Stimulated activated CD8-positive, alpha-beta memory T cell treated with anti-CD3 and anti-CD28 coated beads, Interleukin-7, amount 100 ng/mL, for 4 hours (primary cell): ENCODE results near the gene SGMS1.

ENCODE experiments used
- DNase-seq, 2 donors: peaks; one replicate each; pipeline ENCODE4 v3.0.0-alpha.2; 2020; ENCODE audit warnings: low read depth in 2 of 2

The SGMS1 gene

GRCh38 chr10:50335397-50335796, 288.4 kb downstream of the SGMS1 start:
- no peak for DNase-seq

- DNase-seq: no peak
These were observed 289.5 kb downstream of the SGMS1 start for GRCh38 chr10:50334273-50334672.

GRCh38 chr10:50333872-50334271, 289.9 kb downstream of the SGMS1 start:
- no peak for DNase-seq

- no peak for DNase-seq
These were observed 291.5 kb downstream of the SGMS1 start for GRCh38 chr10:50332108-50332842.

GRCh38 chr10:50331486-50331885, 292.3 kb downstream of the SGMS1 start:
- no peak for DNase-seq

GRCh38 chr10:50326757-50327701, 296.7 kb downstream of the SGMS1 start:
- no peak for DNase-seq

- no peak for DNase-seq
These were observed 297.6 kb downstream of the SGMS1 start for GRCh38 chr10:50326172-50326555.

GRCh38 chr10:50325449-50326171, 298.1 kb downstream of the SGMS1 start:
- no peak for DNase-seq

GRCh38 chr10:50324680-50325393, 298.9 kb downstream of the SGMS1 start:
- no peak for DNase-seq

- DNase-seq: no peak
These were observed 299.7 kb downstream of the SGMS1 start for GRCh38 chr10:50324046-50324445.

GRCh38 chr10:50322077-50322476, 301.7 kb downstream of the SGMS1 start:
- no peak for DNase-seq

- DNase-seq: no peak
These were observed 305.6 kb downstream of the SGMS1 start for GRCh38 chr10:50318129-50318528.

- no peak for DNase-seq
These were observed 306.8 kb downstream of the SGMS1 start for GRCh38 chr10:50316695-50317648.

GRCh38 chr10:50316174-50316573, 307.6 kb downstream of the SGMS1 start:
- DNase-seq: no peak

GRCh38 chr10:50315424-50315823, 308.3 kb downstream of the SGMS1 start:
- no peak for DNase-seq

- DNase-seq: no peak
These were observed 309.3 kb downstream of the SGMS1 start for GRCh38 chr10:50314169-50315071.

- DNase-seq: no peak
These were observed 311.0 kb downstream of the SGMS1 start for GRCh38 chr10:50312464-50313437.

- no peak for DNase-seq
These were observed 313.1 kb downstream of the SGMS1 start for GRCh38 chr10:50310560-50311174.
